Astrocyte (in vitro differentiated cells and primary cell): ENCODE data around the gene RIPOR3. TPM values are rescaled to one million over a fixed set of nuclear protein-coding genes. Genes with fewer than 3 reads are reported as not detected.

Source experiments
- DNase-seq: peaks from one replicate; pipeline ENCODE4 v3.0.0-alpha.2; 2010; ENCODE audit warnings: low read depth
- FAIRE-seq: peaks from 2 replicates; lab custom pipeline; 2011; peaks lifted over from hg19 to GRCh38; lab: Jason Lieb, UNC
- H2AFZ ChIP-seq: 2 replicates; pipeline ENCODE4 v1.6.0; 2012; ENCODE audit warnings: low read depth, low read length, inconsistent platforms
- H3K27ac ChIP-seq: 2 replicates; pipeline ENCODE4 v1.5.1; 2011; ENCODE audit warnings: low read depth, low read length, inconsistent platforms
- H3K27me3 ChIP-seq: 2 replicates; pipeline ENCODE4 v1.6.0; 2011; ENCODE audit warnings: low read length, inconsistent platforms; ENCODE audit not compliant: insufficient read depth
- H3K36me3 ChIP-seq: 2 replicates; pipeline ENCODE4 v1.5.1; 2011; ENCODE audit warnings: low read length, inconsistent platforms; ENCODE audit not compliant: insufficient read depth
- H3K4me1 ChIP-seq: 2 replicates; pipeline ENCODE4 v1.5.1; 2011; ENCODE audit warnings: low read length, inconsistent platforms; ENCODE audit not compliant: insufficient read depth
- H3K4me2 ChIP-seq: 2 replicates; pipeline ENCODE4 v1.6.0; 2012; ENCODE audit warnings: low read length, inconsistent platforms
- H3K4me3 ChIP-seq: 2 replicates; pipeline ENCODE4 v1.5.1; 2011; ENCODE audit warnings: low read depth, mild to moderate bottlenecking, low read length, inconsistent platforms; ENCODE audit not compliant: insufficient read depth
- H3K79me2 ChIP-seq: 2 replicates; pipeline ENCODE4 v1.6.0; 2012; ENCODE audit warnings: mild to moderate bottlenecking, low read length, inconsistent platforms; ENCODE audit not compliant: insufficient read depth
- H3K9ac ChIP-seq: 2 replicates; pipeline ENCODE4 v1.6.0; 2012; ENCODE audit warnings: mild to moderate bottlenecking, low read length, inconsistent platforms
- H3K9me3 ChIP-seq: 2 replicates; pipeline ENCODE4 v1.5.1; 2012; ENCODE audit warnings: low read depth, mild to moderate bottlenecking, low read length, inconsistent platforms; ENCODE audit not compliant: insufficient read depth
- H4K20me1 ChIP-seq: 2 replicates; pipeline ENCODE4 v1.6.0; 2012; ENCODE audit warnings: low read length, inconsistent platforms; ENCODE audit not compliant: insufficient read depth
- H3K27ac Mint-ChIP-seq: one replicate; pipeline ENCODE4 v1.8.0; 2021; ENCODE audit warnings: mild to moderate bottlenecking, mixed read lengths; ENCODE audit not compliant: unreplicated experiment
- H3K27me3 Mint-ChIP-seq: one replicate; pipeline ENCODE4 v1.8.0; 2021; ENCODE audit warnings: low read depth, mixed read lengths; ENCODE audit not compliant: unreplicated experiment
- H3K36me3 Mint-ChIP-seq: one replicate; pipeline ENCODE4 v1.8.0; 2021; ENCODE audit warnings: low read depth, mixed read lengths; ENCODE audit not compliant: unreplicated experiment
- H3K4me1 Mint-ChIP-seq: one replicate; pipeline ENCODE4 v1.8.0; 2021; ENCODE audit warnings: low read depth, mixed read lengths; ENCODE audit not compliant: unreplicated experiment
- H3K4me3 Mint-ChIP-seq: one replicate; pipeline ENCODE4 v1.8.0; 2021; ENCODE audit warnings: mild to moderate bottlenecking, moderate library complexity, mixed read lengths; ENCODE audit not compliant: unreplicated experiment
- H3K9me3 Mint-ChIP-seq: one replicate; pipeline ENCODE4 v1.8.0; 2021; ENCODE audit warnings: mild to moderate bottlenecking, mixed read lengths; ENCODE audit not compliant: unreplicated experiment
- EZH2 ChIP-seq: IDR thresholded peaks from 2 replicates; pipeline ENCODE4 v1.6.1; 2012; ENCODE audit warnings: mild to moderate bottlenecking, low read length, inconsistent platforms; ENCODE audit not compliant: insufficient read depth
- total RNA-seq: library from RNA; stranded (reverse); gene quantifications from 2 replicates; pipeline ENCODE4 v1.2.1, GENCODE V29; 2021
- TF ChIP-seq, protein P1 (sequence below): IDR thresholded peaks from 2 replicates; pipeline ENCODE4 v1.5.1; 2011; ENCODE audit warnings: low read depth, mild to moderate bottlenecking, inconsistent platforms, low read length, moderate library complexity; ENCODE audit not compliant: insufficient read depth

RIPOR3 gene
- total RNA-seq, 1 donor from 2014 or later: 0.39 TPM

DNA sequence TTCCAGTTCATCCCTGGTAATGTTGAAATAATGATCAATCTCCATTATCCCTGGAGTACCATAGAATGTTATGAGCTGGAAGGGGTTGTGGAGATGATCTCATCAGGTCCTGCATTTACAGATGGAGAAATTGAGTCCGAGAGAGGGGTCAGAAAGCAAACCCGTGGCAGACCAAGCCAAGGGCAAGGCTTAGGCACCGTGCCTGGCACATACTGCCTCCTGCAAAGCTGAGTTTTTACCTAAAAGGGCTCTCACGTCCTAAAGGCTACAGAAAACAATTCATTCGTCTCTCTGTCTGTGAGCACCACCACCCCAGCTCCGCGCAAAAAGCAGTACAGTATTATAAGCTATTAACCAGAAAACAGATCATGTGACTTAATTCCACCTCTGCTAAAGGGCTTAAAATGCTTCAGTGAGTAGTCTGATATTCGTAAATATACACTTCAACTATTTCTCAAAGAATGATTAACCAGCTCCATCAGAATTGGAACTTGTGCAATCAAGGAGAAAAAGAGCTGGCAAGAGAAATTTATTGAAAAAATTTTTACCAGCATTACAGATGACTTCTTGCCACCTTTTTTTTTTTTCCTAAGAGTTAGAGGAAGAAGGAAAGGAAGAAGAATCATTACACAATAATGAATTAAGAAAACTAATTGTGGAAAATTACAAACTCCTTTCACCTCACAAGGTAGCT lies 36.6 kb upstream of the RIPOR3 start:
- Histone ChIP-seq H3K9me3 (no peaks in the 10 kb centered on the region), H3K27ac (no peak overlapping the region), H3K9ac (no peak overlapping the region), H2AFZ (no peak overlapping the region), H3K4me1 (peaks cover 18% of the 10 kb centered on the region), H3K79me2 (no peaks in the 10 kb centered on the region), H3K27me3 (peaks cover 9% of the 10 kb centered on the region), H3K36me3 (no peaks in the 10 kb centered on the region), H3K4me3 (no peak overlapping the region), H3K4me2 (no peak overlapping the region), H4K20me1 (no peaks in the 10 kb centered on the region)
- H3K27ac Mint-ChIP-seq: no peak overlapping the region
- H3K4me3 Mint-ChIP-seq: no peak overlapping the region
- H3K9me3 Mint-ChIP-seq: no peaks in the 10 kb centered on the region
- no peaks in the 10 kb centered on the region for H3K27me3 Mint-ChIP-seq
- H3K36me3 Mint-ChIP-seq: no peaks in the 10 kb centered on the region
- no peak for FAIRE-seq
- TF ChIP-seq EZH2: no peak
- TF ChIP-seq, protein P1, sequence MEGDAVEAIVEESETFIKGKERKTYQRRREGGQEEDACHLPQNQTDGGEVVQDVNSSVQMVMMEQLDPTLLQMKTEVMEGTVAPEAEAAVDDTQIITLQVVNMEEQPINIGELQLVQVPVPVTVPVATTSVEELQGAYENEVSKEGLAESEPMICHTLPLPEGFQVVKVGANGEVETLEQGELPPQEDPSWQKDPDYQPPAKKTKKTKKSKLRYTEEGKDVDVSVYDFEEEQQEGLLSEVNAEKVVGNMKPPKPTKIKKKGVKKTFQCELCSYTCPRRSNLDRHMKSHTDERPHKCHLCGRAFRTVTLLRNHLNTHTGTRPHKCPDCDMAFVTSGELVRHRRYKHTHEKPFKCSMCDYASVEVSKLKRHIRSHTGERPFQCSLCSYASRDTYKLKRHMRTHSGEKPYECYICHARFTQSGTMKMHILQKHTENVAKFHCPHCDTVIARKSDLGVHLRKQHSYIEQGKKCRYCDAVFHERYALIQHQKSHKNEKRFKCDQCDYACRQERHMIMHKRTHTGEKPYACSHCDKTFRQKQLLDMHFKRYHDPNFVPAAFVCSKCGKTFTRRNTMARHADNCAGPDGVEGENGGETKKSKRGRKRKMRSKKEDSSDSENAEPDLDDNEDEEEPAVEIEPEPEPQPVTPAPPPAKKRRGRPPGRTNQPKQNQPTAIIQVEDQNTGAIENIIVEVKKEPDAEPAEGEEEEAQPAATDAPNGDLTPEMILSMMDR: no peak
- peaks cover 25% of the 10 kb centered on the region for H3K4me1 Mint-ChIP-seq
- no peak for DNase-seq

DNA sequence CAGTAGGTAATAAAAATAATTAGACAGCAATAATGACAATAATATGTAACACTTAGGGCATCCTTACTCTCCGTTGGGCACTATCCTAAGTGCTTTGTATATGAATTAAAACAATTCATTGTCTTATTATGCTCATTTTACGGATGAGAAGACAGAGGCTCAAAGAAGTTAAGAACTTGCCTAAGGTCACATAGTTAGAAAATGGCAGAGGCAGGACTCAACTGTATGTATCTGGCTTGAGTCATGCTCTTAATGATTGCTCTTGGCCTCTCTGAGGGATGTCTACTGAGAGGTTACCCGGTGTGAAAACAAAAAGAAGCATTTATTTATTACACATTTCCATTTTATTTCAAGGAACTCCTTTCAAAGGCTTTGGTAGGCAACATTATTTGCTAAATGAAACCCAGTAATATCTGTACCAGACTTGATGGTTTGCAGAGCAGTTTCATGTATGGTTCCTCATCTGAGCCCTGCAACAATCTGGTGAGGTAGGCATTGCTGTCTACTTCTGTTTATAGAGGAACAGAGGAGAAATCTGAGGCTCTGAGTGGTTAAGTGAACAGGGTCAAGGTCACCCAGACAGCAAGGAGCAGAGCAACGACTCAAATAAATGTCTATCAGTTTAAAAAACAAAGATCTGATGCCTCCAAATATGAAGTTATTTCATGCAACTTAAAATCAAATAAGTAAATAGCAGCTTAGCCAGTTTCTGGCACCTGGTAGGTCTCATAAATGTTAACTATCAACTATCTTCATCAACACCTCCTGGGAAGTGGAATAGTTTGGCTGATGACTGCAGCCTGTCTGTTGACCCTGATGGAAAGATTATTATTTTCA lies 35.8 kb upstream of the RIPOR3 start:
- H2AFZ ChIP-seq: no peak overlapping the region
- H3K27me3 Mint-ChIP-seq: no peaks in the 10 kb centered on the region
- H3K36me3 Mint-ChIP-seq: no peaks in the 10 kb centered on the region
- H3K9ac ChIP-seq: no peak overlapping the region
- H3K9me3 ChIP-seq: no peaks in the 10 kb centered on the region
- H4K20me1 ChIP-seq: no peaks in the 10 kb centered on the region
- TF ChIP-seq EZH2: no peak
- TF ChIP-seq, protein P1: no peak
- no peak overlapping the region for H3K4me2 ChIP-seq
- H3K36me3 ChIP-seq: no peaks in the 10 kb centered on the region
- H3K27ac ChIP-seq: no peak overlapping the region
- H3K9me3 Mint-ChIP-seq: no peaks in the 10 kb centered on the region
- H3K4me3 Mint-ChIP-seq: no peak overlapping the region
- DNase-seq (no peak), FAIRE-seq (no peak)
- no peaks in the 10 kb centered on the region for H3K79me2 ChIP-seq
- H3K4me3 ChIP-seq: no peak overlapping the region
- peaks cover 25% of the 10 kb centered on the region for H3K4me1 Mint-ChIP-seq
- H3K27me3 ChIP-seq: peaks cover 2% of the 10 kb centered on the region
- H3K27ac Mint-ChIP-seq: peak overlapping the region; percentile 69
- peaks cover 18% of the 10 kb centered on the region for H3K4me1 ChIP-seq

DNA sequence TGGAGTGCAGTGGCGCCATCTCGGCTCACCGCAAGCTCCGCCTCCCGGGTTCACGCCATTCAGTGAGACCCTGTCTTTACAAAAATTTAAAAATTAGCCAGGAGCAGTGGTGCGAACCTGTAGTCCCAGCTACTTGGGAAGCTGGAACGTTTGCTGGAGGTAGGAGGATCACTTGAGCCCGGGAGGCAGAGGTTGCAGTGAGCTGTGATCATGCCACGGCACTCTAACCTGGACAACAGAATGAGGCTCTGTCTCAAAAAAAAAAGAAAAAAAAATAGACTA lies 34.3 kb upstream of the RIPOR3 start:
- no peak overlapping the region for H3K4me3 ChIP-seq
- no peaks in the 10 kb centered on the region for H3K79me2 ChIP-seq
- no peak overlapping the region for H3K4me3 Mint-ChIP-seq
- no peak overlapping the region for H2AFZ ChIP-seq
- H4K20me1 ChIP-seq: no peaks in the 10 kb centered on the region
- H3K4me1 Mint-ChIP-seq: peaks cover 25% of the 10 kb centered on the region
- H3K27ac ChIP-seq: peak overlapping the region; percentile 86
- H3K36me3 ChIP-seq: no peaks in the 10 kb centered on the region
- peak overlapping the region; percentile 59 for H3K9ac ChIP-seq
- no peaks in the 10 kb centered on the region for H3K9me3 Mint-ChIP-seq
- FAIRE-seq (no peak), DNase-seq (no peak)
- H3K27me3 ChIP-seq: no peaks in the 10 kb centered on the region
- H3K4me1 ChIP-seq: peaks cover 18% of the 10 kb centered on the region
- H3K27ac Mint-ChIP-seq: no peak overlapping the region
- no peak for TF ChIP-seq EZH2
- TF ChIP-seq, protein P1: no peak
- H3K4me2 ChIP-seq: peak overlapping the region; percentile 81
- H3K9me3 ChIP-seq: no peaks in the 10 kb centered on the region
- no peaks in the 10 kb centered on the region for H3K27me3 Mint-ChIP-seq
- no peaks in the 10 kb centered on the region for H3K36me3 Mint-ChIP-seq
